AG09319 (cell line): ENCODE data around the gene MUC4.

Experiments used
- DNase-seq: peaks from one replicate; pipeline ENCODE4 v3.0.0-alpha.2; 2010; ENCODE audit warnings: low read depth; ENCODE audit errors: extremely low read depth
- TF ChIP-seq, protein P1 (sequence below): IDR thresholded peaks from 2 replicates; pipeline ENCODE4 v1.5.1; 2011; ENCODE audit warnings: low read depth, mild to moderate bottlenecking, inconsistent platforms, low read length, moderate library complexity

MUC4 gene

DNA sequence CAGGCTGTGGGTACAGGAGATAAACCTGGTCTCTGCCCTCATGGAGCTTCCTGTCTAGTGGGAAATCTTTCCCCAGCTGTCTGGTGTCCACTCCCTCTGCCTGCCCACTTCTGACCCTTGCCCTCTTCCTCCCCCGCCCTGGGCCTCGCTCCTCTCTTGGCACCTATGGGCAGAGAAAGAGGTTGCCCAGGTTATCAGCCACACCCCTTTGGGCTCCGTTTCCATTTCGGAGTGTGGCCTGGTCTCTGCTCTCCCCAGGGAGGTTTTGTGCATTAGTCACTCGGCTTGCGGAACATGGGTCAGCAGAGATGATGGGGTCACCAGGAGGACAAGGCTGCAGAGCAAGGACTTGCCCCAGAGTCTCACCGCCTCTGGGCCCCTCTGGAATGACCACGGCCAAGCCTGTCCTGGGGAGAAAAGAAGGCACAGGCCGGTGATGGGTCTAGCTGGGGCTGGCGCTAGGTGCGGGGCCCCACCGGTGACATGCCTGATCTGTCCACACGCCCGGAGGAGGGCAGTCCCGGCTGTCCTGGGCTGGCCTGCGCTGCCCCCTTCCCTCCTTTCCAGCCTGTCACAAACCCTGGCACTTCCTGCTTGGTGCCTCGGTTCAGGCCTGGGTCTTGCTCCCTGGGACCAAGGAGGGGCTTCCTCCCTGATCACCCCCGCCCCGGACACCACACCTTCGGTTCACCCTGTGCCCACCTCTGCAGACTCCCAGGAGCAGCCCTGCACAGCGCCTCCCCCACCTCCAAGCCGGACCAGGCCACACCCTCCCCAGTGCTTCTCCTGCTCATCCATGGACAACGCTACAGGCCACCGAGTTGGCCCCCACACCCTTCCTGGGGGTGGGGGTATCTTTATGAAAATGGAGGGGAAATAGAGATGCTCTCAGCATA, 35.6 kb upstream of the MUC4 start:
- DNase-seq = no peak

DNA sequence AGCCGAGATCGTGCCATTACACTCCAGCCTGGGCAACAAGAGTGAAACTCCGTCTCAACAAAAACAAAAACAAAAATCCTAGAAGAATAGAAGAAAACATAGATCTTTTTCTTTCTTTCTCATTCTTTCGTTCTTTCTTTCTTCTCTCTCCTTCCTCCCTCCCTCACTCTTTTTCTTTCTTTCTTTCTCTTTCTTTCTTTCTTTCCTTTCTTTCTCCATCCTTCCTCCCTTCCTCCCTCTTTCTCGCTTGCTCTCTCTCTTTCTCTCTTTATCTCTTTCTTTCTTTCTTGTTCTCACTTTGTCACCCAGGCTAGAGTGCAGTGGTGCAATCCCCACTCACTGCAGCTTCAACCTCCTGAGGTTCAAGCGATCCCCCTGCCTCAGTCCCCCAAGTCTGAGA, 33.8 kb upstream of the MUC4 start:
- no peak for DNase-seq
- TF ChIP-seq, protein P1, sequence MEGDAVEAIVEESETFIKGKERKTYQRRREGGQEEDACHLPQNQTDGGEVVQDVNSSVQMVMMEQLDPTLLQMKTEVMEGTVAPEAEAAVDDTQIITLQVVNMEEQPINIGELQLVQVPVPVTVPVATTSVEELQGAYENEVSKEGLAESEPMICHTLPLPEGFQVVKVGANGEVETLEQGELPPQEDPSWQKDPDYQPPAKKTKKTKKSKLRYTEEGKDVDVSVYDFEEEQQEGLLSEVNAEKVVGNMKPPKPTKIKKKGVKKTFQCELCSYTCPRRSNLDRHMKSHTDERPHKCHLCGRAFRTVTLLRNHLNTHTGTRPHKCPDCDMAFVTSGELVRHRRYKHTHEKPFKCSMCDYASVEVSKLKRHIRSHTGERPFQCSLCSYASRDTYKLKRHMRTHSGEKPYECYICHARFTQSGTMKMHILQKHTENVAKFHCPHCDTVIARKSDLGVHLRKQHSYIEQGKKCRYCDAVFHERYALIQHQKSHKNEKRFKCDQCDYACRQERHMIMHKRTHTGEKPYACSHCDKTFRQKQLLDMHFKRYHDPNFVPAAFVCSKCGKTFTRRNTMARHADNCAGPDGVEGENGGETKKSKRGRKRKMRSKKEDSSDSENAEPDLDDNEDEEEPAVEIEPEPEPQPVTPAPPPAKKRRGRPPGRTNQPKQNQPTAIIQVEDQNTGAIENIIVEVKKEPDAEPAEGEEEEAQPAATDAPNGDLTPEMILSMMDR = no peak

More for the DNA sequence above, 35.6 kb upstream of the MUC4 start:
- TF ChIP-seq, protein P1 = no peak

DNA sequence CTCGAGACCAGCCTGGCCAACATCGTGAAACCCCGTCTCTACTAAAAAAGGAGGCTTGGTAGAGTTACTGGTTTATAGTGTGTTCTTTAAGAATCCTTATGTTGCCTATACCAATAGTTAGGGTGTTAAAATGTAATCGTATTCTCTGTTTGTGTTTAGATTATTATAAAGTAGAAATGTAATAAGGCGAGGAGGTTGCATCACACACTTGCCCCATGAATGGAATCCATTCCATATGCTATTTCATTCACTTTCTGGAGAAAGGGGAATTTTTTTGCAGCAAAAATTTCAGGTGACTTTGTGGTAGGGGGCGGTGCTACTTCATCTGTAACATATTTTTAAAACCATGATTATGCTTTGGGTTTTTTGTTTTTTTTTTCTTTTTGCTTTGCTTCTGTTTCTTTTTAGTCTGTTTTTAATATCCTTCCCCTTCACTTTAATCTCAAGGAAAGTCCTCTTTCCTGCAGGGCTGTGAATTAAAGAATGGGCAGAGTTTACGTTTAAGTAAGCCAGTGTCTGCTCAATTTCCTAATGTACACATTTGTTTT, 33.0 kb upstream of the MUC4 start:
- TF ChIP-seq, protein P1 = no peak
- DNase-seq = no peak

DNA sequence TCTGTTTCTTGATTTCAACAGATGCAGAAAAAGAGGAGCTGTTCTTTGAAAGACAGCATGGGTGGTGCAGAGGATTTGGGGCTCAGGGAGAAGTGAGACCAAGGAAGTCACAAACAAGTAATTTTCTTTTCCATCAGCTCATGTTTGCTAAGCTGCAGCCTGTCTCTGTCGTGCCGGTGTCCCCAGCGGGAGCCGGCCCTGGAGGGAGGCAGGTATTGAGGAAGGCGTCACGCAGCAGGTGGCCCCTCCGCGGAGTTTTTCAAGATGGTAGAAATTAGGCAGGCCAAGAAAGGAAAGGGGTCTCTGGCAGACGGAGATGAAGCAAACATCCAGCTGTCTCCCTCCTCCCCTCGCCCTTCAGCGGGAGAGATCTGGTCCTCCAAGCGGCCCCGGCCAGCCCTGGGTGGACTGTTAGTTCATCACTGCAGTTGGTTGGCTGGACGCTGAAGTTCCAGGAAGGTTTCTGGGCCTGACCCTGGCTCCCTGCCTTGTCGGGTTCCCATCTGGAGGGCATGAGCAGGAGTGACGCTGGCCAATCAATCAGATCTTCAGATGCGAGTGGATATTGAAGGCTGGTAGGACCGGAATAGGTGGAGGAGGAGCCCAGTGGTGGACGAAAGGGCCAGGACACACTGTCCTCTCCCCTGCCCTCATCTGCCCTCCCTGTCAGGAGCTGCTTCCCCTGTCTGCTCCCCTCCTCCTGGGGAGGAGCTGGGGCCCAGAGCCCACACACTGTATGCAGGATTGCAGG, 27.7 kb upstream of the MUC4 start:
- TF ChIP-seq, protein P1 = no peak
- no peak for DNase-seq

DNA sequence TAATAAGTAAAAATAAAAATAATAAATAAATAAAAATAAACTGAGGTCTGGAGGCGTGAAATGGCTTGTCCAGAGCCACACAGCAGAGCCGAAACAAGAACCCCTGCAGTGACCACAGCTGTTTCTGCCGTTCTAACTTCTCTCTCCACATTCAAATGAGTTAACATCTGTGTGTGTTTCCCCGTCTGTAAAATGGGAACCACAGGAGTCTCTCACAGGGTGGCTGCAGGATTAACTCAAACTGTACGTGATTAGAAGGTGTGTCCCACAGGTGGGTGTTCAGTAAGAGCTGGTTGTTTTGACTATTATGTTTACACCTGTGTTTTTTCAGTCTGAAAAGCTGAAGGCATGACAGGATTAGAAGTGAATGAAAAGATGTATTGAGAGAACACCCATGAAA, 27.0 kb upstream of the MUC4 start:
- no peak for DNase-seq
- TF ChIP-seq, protein P1 = no peak

DNA sequence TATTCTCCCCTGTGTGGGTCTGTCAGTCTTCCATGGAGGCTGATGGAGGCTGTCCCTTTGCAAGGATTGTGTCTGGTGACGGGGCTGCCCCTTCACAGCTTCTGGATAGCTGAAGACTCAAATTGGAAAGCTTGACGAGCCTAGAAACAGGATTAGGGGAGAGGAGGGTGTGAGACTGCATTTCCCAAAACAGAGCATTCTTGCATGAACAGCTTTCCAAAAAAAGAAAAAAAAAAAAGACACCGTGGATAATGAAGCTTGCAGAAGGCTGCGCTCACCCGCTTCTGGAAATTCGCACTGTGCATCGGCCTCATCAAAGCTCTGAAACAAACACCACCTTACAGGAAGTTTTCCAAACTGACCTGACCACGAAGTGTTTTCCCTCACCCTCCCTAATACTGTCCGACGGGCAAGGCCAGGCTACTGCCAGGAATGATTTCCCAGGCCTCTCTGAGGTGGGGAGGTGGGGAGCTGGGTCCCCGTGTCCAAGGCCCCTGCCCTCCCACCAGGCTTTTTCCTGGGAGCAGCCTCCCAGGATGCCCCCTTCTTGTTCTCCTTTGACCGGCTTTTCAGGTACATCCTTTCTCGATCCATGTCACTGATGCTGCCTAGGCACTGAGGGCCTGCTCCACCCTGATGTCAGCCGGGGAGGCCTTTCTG, 24.9 kb upstream of the MUC4 start:
- TF ChIP-seq, protein P1 = no peak
- no peak for DNase-seq
